BJ (cell line): ENCODE data around the gene VSTM2L. TPM values are rescaled to one million over a fixed set of nuclear protein-coding genes. Genes with fewer than 3 reads are reported as not detected.

ENCODE experiments used
- CTCF ChIA-PET: fragments of 350-600 bp; formaldehyde crosslinking; extraction: SDS; loops from one replicate; lab custom pipeline; 2021; ENCODE audit warnings: antibody characterized with exemption, inconsistent platforms; lab: Yijun Ruan, JAX
- POLR2A ChIA-PET: fragments of 300-600 bp; sonication (Branson Sonifier 250); formaldehyde crosslinking; extraction: SDS; loops from one replicate; lab custom pipeline; 2021; ENCODE audit warnings: antibody characterized with exemption; lab: Charles Lee
- DNase-seq: peaks from one replicate; pipeline ENCODE4 v3.0.0-alpha.2; 2011; ENCODE audit warnings: low read depth
- H3K27me3 ChIP-seq: 2 replicates; pipeline ENCODE4 v1.6.0; 2011; ENCODE audit warnings: low read length; ENCODE audit not compliant: control insufficient read depth, insufficient read depth
- H3K36me3 ChIP-seq: 2 replicates; pipeline ENCODE4 v1.5.1; 2011; ENCODE audit warnings: low read length; ENCODE audit not compliant: control insufficient read depth, insufficient read depth
- H3K4me3 ChIP-seq: 2 replicates; pipeline ENCODE4 v1.5.1; 2011; ENCODE audit warnings: low read depth, mild to moderate bottlenecking, control low read depth, low read length
- CTCF ChIP-seq: IDR thresholded peaks from 2 replicates; pipeline ENCODE4 v1.5.1; 2011; ENCODE audit warnings: low read depth, mild to moderate bottlenecking, control low read depth, inconsistent platforms, low read length, moderate library complexity; ENCODE audit not compliant: insufficient read depth
- polyA plus RNA-seq: library from polyadenylated mRNA; depleted of rRNA; stranded (reverse); fragments of >200 nt; gene quantifications from 2 replicates; pipeline ENCODE4 v1.2.3, GENCODE V29; 2011

Gene VSTM2L
- polyA plus RNA-seq, 1 experiment = 1.2 TPM

- ChIA-PET CTCF (interaction anchor here (1.0 kb wide), 1 partner anchor 17 kb away, joined by 3 read pairs; no protein-coding TSS in a partner anchor), POLR2A (no interaction called here)
- no peak for TF ChIP-seq CTCF
Measured at GRCh38 chr20:37875460-37876175, 27.3 kb upstream of the VSTM2L start.

GRCh38 chr20:37876863-37877262 is 26.1 kb upstream of the VSTM2L start:
- DNase-seq = no peak
- peaks cover 3% of the 10 kb centered on the region for H3K36me3 ChIP-seq
- CTCF ChIA-PET = interaction anchor here (1.0 kb wide), 1 partner anchor 16 kb away, joined by 3 read pairs; no protein-coding TSS in a partner anchor
- POLR2A ChIA-PET = no interaction called here
- no peak overlapping the region for H3K4me3 ChIP-seq
- TF ChIP-seq CTCF = no peak
- peaks cover 2% of the 10 kb centered on the region; the same call in 1 of the 2 replicates for H3K27me3 ChIP-seq

More at GRCh38 chr20:37875460-37876175, 27.3 kb upstream of the VSTM2L start:
- no peak for DNase-seq
- Histone ChIP-seq H3K36me3 (peaks cover 5% of the 10 kb centered on the region), H3K27me3 (no peaks in the 10 kb centered on the region), H3K4me3 (no peak overlapping the region)

GRCh38 chr20:37877832-37878772 is 24.8 kb upstream of the VSTM2L start:
- DNase-seq = no peak
- H3K4me3 ChIP-seq = no peak overlapping the region
- no peak for TF ChIP-seq CTCF
- peaks cover under 1% of the 10 kb centered on the region; the same call in 1 of the 2 replicates for H3K36me3 ChIP-seq
- ChIA-PET POLR2A (no interaction called here), CTCF (no interaction called here)
- H3K27me3 ChIP-seq = peaks cover 6% of the 10 kb centered on the region; the same call in 1 of the 2 replicates

GRCh38 chr20:37878835-37879599 is 23.9 kb upstream of the VSTM2L start:
- POLR2A ChIA-PET = no interaction called here
- DNase-seq = no peak
- TF ChIP-seq CTCF = no peak
- no peaks in the 10 kb centered on the region for H3K36me3 ChIP-seq
- CTCF ChIA-PET = no interaction called here
- H3K4me3 ChIP-seq = no peak overlapping the region
- peaks cover 6% of the 10 kb centered on the region for H3K27me3 ChIP-seq
